Activated naive CD8-positive, alpha-beta T cell (primary cell): ENCODE results near the gene IFIT2.

Source experiments
- H3K27ac Mint-ChIP-seq: one replicate; pipeline ENCODE4 v1.8.0; 2021; ENCODE audit warnings: mixed read lengths
- H3K27me3 Mint-ChIP-seq: one replicate; pipeline ENCODE4 v1.8.0; 2021; ENCODE audit warnings: mixed read lengths
- H3K36me3 Mint-ChIP-seq: one replicate; pipeline ENCODE4 v1.8.0; 2021; ENCODE audit warnings: mixed read lengths
- H3K4me1 Mint-ChIP-seq: one replicate; pipeline ENCODE4 v1.8.0; 2021; ENCODE audit warnings: low read depth, mixed read lengths
- H3K4me3 Mint-ChIP-seq: one replicate; pipeline ENCODE4 v1.8.0; 2021; ENCODE audit warnings: mild to moderate bottlenecking, mixed read lengths
- H3K9me3 Mint-ChIP-seq: one replicate; pipeline ENCODE4 v1.8.0; 2021; ENCODE audit warnings: low read depth, mixed read lengths

Gene IFIT2

DNA sequence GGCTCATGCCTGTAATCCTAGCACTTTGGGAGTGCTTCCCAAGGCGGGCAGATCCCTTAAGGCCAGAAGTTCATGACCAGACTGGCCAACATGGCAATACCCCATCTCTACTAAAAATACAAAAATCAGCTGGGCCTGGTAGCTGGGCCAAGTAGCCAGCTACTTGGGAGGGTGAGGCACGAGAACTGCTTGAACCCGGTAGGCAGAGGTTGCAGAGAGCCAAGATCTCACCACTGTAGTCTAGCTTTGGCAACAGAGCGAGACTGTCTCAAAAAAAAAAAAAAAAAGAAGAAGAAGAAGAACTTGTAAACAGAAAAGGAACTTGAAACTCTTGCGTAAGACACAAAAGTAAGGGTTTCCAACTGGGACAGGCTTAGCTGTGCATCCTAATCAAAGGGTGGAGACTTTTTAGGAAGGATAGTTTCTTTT, 5.6 kb upstream of the IFIT2 start:
- H3K4me1 Mint-ChIP-seq = peaks cover 22% of the 10 kb centered on the region
- peaks cover 3% of the 10 kb centered on the region for H3K9me3 Mint-ChIP-seq
- no peak overlapping the region for H3K4me3 Mint-ChIP-seq
- H3K27ac Mint-ChIP-seq = no peak overlapping the region
- no peaks in the 10 kb centered on the region for H3K27me3 Mint-ChIP-seq
- peaks cover 8% of the 10 kb centered on the region for H3K36me3 Mint-ChIP-seq

DNA sequence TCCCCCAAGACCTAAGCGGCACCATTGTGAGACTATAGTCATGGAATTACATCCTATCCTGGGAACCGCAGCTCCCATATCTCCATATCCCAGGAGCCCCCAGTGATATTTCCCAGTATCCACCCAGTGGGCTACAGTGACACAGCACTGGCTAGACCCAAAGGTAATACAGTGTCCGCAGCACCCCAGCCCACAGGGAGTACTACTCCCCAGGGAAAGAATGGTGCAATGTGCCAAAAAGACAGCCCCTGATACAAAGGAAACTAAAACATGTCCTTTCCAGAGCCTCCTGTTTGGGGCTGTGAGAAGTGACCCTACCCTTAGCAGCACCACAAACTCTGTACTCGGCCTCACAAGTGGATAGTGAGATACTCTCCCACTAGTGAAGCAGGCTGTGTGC, 4.5 kb upstream of the IFIT2 start:
- H3K27me3 Mint-ChIP-seq = no peaks in the 10 kb centered on the region
- peaks cover 3% of the 10 kb centered on the region for H3K9me3 Mint-ChIP-seq
- peaks cover 33% of the 10 kb centered on the region for H3K4me1 Mint-ChIP-seq
- no peak overlapping the region for H3K4me3 Mint-ChIP-seq
- H3K36me3 Mint-ChIP-seq = peaks cover 8% of the 10 kb centered on the region
- no peak overlapping the region for H3K27ac Mint-ChIP-seq

DNA sequence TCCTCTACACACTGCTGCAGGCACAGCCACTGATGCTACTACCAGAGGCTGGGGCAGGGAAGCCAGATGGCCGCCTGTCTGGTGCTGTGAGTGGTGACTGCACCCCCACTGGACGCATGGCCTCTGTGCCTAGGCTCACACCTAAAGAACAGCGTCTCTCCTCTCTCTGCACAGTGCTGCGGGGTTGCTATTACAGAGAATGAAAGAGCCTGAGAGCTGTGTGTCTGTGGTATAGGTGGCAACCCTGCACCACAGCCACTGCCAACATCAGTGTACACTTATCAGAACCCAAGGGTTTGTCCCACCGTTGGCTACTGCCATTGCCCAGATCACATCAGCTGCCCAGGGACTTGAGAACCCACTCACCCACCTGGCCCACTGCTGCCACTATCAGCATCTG, 4.1 kb upstream of the IFIT2 start:
- Mint-ChIP-seq H3K27me3 (no peaks in the 10 kb centered on the region), H3K4me1 (peaks cover 37% of the 10 kb centered on the region), H3K36me3 (peaks cover 8% of the 10 kb centered on the region), H3K9me3 (peaks cover 3% of the 10 kb centered on the region), H3K4me3 (no peak overlapping the region), H3K27ac (no peak overlapping the region)

DNA sequence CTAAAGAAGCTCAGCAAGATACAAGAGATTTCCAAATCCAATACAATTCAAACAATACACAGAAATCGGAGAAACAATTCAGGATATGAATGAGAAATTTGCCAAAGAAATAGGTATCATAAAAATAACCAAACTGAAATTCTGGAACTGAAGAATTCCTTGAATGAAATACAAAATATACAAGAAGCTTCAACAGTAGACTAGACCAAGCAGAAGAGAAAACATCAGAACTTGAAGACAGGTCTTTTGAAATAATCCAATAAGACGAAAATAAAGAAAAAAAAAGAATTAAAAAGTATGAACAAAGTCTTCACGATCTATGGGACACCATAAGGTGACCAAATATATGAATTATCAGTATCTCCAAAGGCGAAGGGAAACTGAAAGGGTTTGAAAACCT, 2.8 kb upstream of the IFIT2 start:
- Mint-ChIP-seq H3K36me3 (peaks cover 10% of the 10 kb centered on the region), H3K9me3 (peaks cover 3% of the 10 kb centered on the region), H3K27ac (no peak overlapping the region), H3K4me3 (no peak overlapping the region), H3K4me1 (peaks cover 47% of the 10 kb centered on the region), H3K27me3 (no peaks in the 10 kb centered on the region)

DNA sequence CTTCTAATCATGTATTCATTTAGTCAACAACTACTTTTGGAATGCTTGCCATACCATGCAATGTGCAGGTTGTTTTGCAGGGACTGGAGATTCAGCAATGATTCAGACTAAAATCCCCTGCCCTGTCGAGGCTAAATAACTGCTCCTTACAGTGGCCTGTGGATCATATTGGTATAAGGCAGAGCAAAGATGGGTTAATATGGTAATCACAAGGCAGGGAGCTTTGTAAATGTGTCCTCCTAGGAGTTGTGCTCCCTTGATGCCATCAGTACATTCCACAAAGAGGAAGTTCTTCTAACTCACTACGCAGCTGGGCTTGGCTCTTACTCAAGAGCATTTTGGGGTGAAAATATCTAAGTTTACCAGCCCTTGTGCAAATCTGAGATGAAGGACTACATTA, 614 bp upstream of the IFIT2 start:
- Mint-ChIP-seq H3K27ac (peak overlapping the region; percentile 92), H3K4me1 (peaks cover 49% of the 10 kb centered on the region), H3K36me3 (peaks cover 23% of the 10 kb centered on the region), H3K4me3 (peak overlapping the region; percentile 91), H3K9me3 (peaks cover 3% of the 10 kb centered on the region), H3K27me3 (no peaks in the 10 kb centered on the region)

DNA sequence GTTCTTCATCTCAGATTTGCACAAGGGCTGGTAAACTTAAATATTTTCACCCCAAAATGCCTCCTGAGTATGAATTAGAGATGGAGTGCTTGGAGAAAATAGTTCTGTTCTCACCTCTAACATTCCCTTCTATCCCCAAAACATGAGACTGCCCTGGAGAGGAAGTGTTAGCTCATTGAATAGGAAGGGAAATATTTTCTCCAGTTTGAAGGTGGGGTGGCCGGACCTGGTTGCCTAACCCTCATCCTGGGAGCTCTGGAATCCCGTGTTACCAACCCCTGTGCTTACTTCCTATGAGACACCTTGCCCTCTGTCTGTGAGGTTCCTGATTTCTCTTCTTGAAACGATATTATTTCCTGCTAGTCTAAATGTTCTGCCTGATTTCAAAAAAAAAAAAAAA, 779 bp downstream of the IFIT2 start:
- H3K27ac Mint-ChIP-seq = peak overlapping the region; percentile 92
- no peaks in the 10 kb centered on the region for H3K27me3 Mint-ChIP-seq
- peak overlapping the region; percentile 91 for H3K4me3 Mint-ChIP-seq
- peaks cover 32% of the 10 kb centered on the region for H3K36me3 Mint-ChIP-seq
- peaks cover 7% of the 10 kb centered on the region for H3K9me3 Mint-ChIP-seq
- peaks cover 49% of the 10 kb centered on the region for H3K4me1 Mint-ChIP-seq

DNA sequence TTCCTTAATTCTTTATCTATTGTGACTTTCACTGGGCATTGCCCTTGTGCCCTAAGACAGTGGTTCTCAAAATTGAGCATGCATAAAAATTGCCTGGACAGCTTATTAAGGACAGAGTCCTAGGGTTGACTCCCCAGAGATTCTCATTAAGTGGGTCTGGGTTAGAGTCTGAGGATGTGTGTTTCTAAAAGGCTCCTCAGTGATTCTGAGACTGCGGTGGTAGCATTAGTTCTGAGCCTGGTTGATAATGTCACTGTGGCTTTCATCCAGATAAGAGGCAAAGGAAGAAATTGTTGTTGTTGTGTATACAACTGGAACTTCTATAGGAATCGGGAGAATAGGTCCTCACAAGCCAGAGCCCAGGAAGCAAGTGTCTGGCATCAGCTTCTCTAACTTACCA, 1.3 kb downstream of the IFIT2 start:
- Mint-ChIP-seq H3K27ac (peak overlapping the region; percentile 67), H3K36me3 (peaks cover 38% of the 10 kb centered on the region), H3K4me3 (peak overlapping the region; percentile 91), H3K9me3 (peaks cover 12% of the 10 kb centered on the region), H3K27me3 (no peaks in the 10 kb centered on the region), H3K4me1 (peaks cover 49% of the 10 kb centered on the region)

DNA sequence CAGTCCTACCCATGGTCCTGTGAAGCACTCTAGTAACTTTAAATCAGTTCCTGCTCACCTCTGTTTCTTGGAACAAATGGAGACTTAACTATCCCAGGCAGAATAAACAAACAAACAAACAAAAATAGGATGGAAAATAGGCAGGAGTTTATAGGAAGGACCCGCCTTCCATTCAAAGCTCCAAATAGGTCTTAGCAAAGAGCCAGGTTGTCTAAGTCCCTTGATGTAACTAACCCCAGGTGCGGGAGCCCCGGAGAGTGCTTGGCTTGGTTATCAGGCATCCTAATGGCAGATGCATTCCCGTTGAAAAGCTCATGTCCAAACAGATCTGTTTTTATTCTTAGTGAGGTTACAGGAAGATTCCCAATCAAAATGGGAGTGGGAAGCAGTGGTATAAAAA, 2.2 kb downstream of the IFIT2 start:
- Mint-ChIP-seq H3K36me3 (peaks cover 38% of the 10 kb centered on the region), H3K27me3 (no peaks in the 10 kb centered on the region), H3K9me3 (peaks cover 14% of the 10 kb centered on the region), H3K27ac (no peak overlapping the region), H3K4me3 (peak overlapping the region; percentile 91), H3K4me1 (peaks cover 49% of the 10 kb centered on the region)

DNA sequence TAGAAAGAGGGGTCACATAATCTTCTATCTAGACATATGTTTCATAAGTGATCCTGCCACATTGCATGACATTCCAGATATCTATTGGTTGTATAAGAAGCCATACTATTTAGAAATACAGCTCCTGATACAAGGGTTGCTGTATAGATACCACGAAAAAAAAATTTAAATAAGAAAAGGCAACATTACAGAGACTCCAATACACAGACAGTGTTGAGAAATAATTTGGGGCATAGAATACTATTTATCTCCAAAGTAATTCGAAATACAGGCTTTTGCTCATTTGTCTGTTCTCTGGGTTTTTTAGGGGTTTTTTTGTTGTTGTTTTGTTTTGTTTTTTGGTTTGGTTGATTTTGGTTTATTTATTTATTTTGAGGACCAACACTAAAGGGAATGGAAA, 2.6 kb downstream of the IFIT2 start:
- Mint-ChIP-seq H3K9me3 (peaks cover 16% of the 10 kb centered on the region), H3K4me3 (peak overlapping the region; percentile 91), H3K27me3 (no peaks in the 10 kb centered on the region), H3K27ac (no peak overlapping the region), H3K36me3 (peaks cover 39% of the 10 kb centered on the region), H3K4me1 (peaks cover 49% of the 10 kb centered on the region)

DNA sequence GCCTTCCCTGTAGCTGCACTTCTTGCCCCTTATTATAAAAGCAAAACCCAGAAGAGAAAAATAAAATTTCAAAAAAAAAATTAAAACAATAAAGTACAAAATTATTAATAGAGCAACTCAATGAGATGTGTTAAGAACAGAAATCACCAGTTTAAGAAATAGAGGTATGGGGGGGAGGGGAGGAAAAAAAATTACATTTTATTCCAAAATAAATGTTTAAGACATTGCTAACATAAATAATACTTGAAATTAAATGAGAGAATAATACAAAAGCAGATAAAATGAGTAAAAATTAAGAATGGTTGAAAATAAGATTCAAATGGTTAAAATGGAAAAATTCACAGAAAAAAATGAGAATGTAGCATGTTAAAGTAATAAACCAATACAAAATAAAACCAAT, 3.1 kb downstream of the IFIT2 start:
- Mint-ChIP-seq H3K27ac (no peak overlapping the region), H3K9me3 (peaks cover 17% of the 10 kb centered on the region), H3K36me3 (peaks cover 41% of the 10 kb centered on the region), H3K27me3 (no peaks in the 10 kb centered on the region), H3K4me1 (peaks cover 44% of the 10 kb centered on the region), H3K4me3 (no peak overlapping the region)

DNA sequence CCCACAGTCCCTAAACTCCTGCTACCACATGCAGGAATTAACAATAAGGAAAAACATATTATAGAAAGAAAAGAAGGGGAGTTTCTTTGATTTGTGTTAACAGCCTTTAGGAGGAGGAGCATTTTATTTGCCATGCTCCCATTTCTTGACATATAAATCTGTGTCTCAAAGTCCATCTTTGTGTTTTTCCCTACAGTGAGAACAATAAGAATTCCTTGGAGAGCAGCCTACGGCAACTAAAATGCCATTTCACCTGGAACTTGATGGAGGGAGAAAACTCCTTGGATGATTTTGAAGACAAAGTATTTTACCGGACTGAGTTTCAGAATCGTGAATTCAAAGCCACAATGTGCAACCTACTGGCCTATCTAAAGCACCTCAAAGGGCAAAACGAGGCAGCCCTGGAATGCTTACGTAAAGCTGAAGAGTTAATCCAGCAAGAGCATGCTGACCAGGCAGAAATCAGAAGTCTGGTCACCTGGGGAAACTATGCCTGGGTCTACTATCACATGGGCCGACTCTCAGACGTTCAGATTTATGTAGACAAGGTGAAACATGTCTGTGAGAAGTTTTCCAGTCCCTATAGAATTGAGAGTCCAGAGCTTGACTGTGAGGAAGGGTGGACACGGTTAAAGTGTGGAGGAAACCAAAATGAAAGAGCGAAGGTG, 4.1 kb downstream of the IFIT2 start:
- Mint-ChIP-seq H3K36me3 (peaks cover 43% of the 10 kb centered on the region), H3K9me3 (peaks cover 17% of the 10 kb centered on the region)

DNA sequence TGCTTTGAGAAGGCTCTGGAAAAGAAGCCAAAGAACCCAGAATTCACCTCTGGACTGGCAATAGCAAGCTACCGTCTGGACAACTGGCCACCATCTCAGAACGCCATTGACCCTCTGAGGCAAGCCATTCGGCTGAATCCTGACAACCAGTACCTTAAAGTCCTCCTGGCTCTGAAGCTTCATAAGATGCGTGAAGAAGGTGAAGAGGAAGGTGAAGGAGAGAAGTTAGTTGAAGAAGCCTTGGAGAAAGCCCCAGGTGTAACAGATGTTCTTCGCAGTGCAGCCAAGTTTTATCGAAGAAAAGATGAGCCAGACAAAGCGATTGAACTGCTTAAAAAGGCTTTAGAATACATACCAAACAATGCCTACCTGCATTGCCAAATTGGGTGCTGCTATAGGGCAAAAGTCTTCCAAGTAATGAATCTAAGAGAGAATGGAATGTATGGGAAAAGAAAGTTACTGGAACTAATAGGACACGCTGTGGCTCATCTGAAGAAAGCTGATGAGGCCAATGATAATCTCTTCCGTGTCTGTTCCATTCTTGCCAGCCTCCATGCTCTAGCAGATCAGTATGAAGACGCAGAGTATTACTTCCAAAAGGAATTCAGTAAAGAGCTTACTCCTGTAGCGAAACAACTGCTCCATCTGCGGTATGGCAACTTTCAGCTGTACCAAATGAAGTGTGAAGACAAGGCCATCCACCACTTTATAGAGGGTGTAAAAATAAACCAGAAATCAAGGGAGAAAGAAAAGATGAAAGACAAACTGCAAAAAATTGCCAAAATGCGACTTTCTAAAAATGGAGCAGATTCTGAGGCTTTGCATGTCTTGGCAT, 4.8 kb downstream of the IFIT2 start:
- peaks cover 17% of the 10 kb centered on the region for H3K9me3 Mint-ChIP-seq
- H3K27me3 Mint-ChIP-seq = no peaks in the 10 kb centered on the region
- H3K4me3 Mint-ChIP-seq = no peak overlapping the region
- H3K4me1 Mint-ChIP-seq = peaks cover 29% of the 10 kb centered on the region
- peaks cover 43% of the 10 kb centered on the region for H3K36me3 Mint-ChIP-seq
- no peak overlapping the region for H3K27ac Mint-ChIP-seq

More for the DNA sequence above, 4.1 kb downstream of the IFIT2 start:
- Mint-ChIP-seq H3K27me3 (no peaks in the 10 kb centered on the region), H3K4me3 (no peak overlapping the region), H3K4me1 (peaks cover 37% of the 10 kb centered on the region), H3K27ac (no peak overlapping the region)

DNA sequence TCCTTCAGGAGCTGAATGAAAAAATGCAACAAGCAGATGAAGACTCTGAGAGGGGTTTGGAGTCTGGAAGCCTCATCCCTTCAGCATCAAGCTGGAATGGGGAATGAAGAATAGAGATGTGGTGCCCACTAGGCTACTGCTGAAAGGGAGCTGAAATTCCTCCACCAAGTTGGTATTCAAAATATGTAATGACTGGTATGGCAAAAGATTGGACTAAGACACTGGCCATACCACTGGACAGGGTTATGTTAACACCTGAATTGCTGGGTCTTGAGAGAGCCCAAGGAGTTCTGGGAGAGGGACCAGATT, 5.4 kb downstream of the IFIT2 start:
- peaks cover 24% of the 10 kb centered on the region for H3K4me1 Mint-ChIP-seq
- H3K36me3 Mint-ChIP-seq = peaks cover 43% of the 10 kb centered on the region
- H3K9me3 Mint-ChIP-seq = peaks cover 17% of the 10 kb centered on the region
- no peak overlapping the region for H3K27ac Mint-ChIP-seq
- no peak overlapping the region for H3K4me3 Mint-ChIP-seq
- H3K27me3 Mint-ChIP-seq = no peaks in the 10 kb centered on the region

DNA sequence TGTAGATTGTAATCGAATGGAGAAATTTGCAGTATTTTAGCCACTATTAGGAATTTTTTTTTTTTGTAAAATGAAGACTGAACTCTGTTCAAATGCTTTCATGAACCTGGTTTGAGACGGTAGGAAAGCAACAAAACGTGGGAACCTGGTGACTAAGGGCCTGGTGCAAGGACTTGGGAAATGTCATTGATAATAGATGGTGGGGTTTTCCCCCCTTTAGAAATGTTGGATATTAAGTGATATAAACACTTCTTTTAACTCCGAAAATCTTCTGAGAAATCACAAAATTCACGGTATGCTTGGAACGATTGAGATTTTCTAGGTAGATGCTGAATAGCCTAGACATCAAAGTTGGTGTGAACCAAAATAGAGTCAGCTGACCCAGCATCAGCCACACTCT, 6.4 kb downstream of the IFIT2 start:
- Mint-ChIP-seq H3K9me3 (peaks cover 17% of the 10 kb centered on the region), H3K27me3 (no peaks in the 10 kb centered on the region), H3K4me3 (no peak overlapping the region), H3K27ac (no peak overlapping the region), H3K36me3 (peaks cover 43% of the 10 kb centered on the region), H3K4me1 (peaks cover 14% of the 10 kb centered on the region)

DNA sequence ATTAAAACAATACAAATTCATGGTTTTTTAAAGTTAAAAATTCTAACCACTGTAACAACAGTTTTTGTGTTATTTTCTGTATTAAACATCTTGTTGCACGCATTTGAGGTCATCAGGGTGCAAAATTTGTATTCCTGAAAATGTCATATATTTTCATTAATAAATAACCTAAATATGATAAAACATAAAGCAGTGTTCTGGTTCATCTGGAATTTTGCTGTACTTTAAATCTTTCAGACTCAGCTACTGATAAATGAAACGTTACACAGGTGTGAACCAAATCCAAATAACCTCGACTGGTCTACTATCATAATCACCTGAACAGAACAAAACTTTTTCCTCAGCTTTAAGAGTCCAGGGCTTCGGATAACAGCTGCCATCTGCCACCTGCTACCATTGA, 6.9 kb downstream of the IFIT2 start:
- Mint-ChIP-seq H3K4me3 (no peak overlapping the region), H3K27ac (no peak overlapping the region), H3K4me1 (peaks cover 9% of the 10 kb centered on the region), H3K27me3 (no peaks in the 10 kb centered on the region), H3K9me3 (peaks cover 17% of the 10 kb centered on the region), H3K36me3 (peaks cover 43% of the 10 kb centered on the region)
